Activated CD8-positive, alpha-beta memory T cell treated with anti-CD3 and anti-CD28 coated beads, Interleukin-2, amount 50 U/mL, for 4 hours (primary cell): Measurements from ENCODE around the gene ARID3B.
"Not testable (repeated sequence)": the region's sequence is repeated elsewhere in the genome, so short reads cannot be mapped to it uniquely, and the experiment has no call there.

Experiments used
- DNase-seq: peaks from one replicate; pipeline ENCODE4 v3.0.0-alpha.2; 2020

ARID3B gene

GRCh38 chr15:74540761-74541493 is at the start of gene ARID3B:
Gene ARID3B (plus strand): TSS chr15:74541220. CDS start chr15:74543937, 2,717 bp downstream.
- DNase-seq, result peak; percentile 94

- DNase-seq, result no peak
Measured at GRCh38 chr15:74496648-74497047, 44.4 kb upstream of the ARID3B start.

GRCh38 chr15:74497584-74497983 is 43.4 kb upstream of the ARID3B start:
- DNase-seq, result no peak

GRCh38 chr15:74499366-74499765 is 41.7 kb upstream of the ARID3B start:
- DNase-seq, result no peak

- DNase-seq, result no peak
Measured at GRCh38 chr15:74500401-74500800, 40.6 kb upstream of the ARID3B start.

GRCh38 chr15:74502301-74502700 is 38.7 kb upstream of the ARID3B start:
- DNase-seq, result no peak

GRCh38 chr15:74504418-74504817 is 36.6 kb upstream of the ARID3B start:
- DNase-seq, result no peak

GRCh38 chr15:74504836-74505235 is 36.2 kb upstream of the ARID3B start:
- no peak for DNase-seq

GRCh38 chr15:74505837-74506514 is 35.0 kb upstream of the ARID3B start:
- DNase-seq, result no peak

GRCh38 chr15:74506515-74506840 is 34.5 kb upstream of the ARID3B start:
- no peak for DNase-seq

- DNase-seq, result no peak
Measured at GRCh38 chr15:74511583-74511982, 29.4 kb upstream of the ARID3B start.

- not testable (repeated sequence) for DNase-seq
Measured at GRCh38 chr15:74514059-74514458, 27.0 kb upstream of the ARID3B start.

- DNase-seq, result no peak
Measured at GRCh38 chr15:74517096-74517495, 23.9 kb upstream of the ARID3B start.

GRCh38 chr15:74519311-74519710 is 21.7 kb upstream of the ARID3B start:
- DNase-seq, result no peak

- DNase-seq, result no peak
Measured at GRCh38 chr15:74520407-74520806, 20.6 kb upstream of the ARID3B start.

GRCh38 chr15:74523982-74524381 is 17.0 kb upstream of the ARID3B start:
- no peak for DNase-seq

GRCh38 chr15:74525309-74525708 is 15.7 kb upstream of the ARID3B start:
- no peak for DNase-seq

- DNase-seq, result no peak
Measured at GRCh38 chr15:74525945-74526344, 15.1 kb upstream of the ARID3B start.

- no peak for DNase-seq
Measured at GRCh38 chr15:74528876-74529275, 12.1 kb upstream of the ARID3B start.

GRCh38 chr15:74529921-74530320 is 11.1 kb upstream of the ARID3B start:
- DNase-seq, result no peak

GRCh38 chr15:74530771-74531143 is 10.3 kb upstream of the ARID3B start:
- no peak for DNase-seq

- no peak for DNase-seq
Measured at GRCh38 chr15:74531144-74531811, 9.7 kb upstream of the ARID3B start.

- DNase-seq, result no peak
Measured at GRCh38 chr15:74535388-74536084, 5.5 kb upstream of the ARID3B start.

- DNase-seq, result no peak
Measured at GRCh38 chr15:74537736-74538135, 3.3 kb upstream of the ARID3B start.
